Fibroblast of lung (primary cell): ENCODE results near the gene ANKAR. TPM values are rescaled to one million over a fixed set of nuclear protein-coding genes. Genes with fewer than 3 reads are reported as not detected.

Source experiments
- DNase-seq, 2 donors: peaks; one replicate each; pipeline versions ENCODE4 v3.0.0 to v3.0.0-alpha.2; 2010; ENCODE audit warnings: low read depth in 2 of 2
- H2AFZ ChIP-seq: 2 replicates; pipeline ENCODE4 v1.5.1; 2012; ENCODE audit warnings: low read length, control low read depth, inconsistent platforms
- H3K27ac ChIP-seq: 2 replicates; pipeline ENCODE4 v1.5.1; 2011; ENCODE audit warnings: low read length, control low read depth; ENCODE audit not compliant: insufficient read depth
- H3K27me3 ChIP-seq: 2 replicates; pipeline ENCODE4 v1.5.1; 2011; ENCODE audit warnings: mild to moderate bottlenecking, low read length; ENCODE audit not compliant: control insufficient read depth, insufficient read depth
- H3K36me3 ChIP-seq: 2 replicates; pipeline ENCODE4 v1.5.1; 2011; ENCODE audit warnings: low read length; ENCODE audit not compliant: control insufficient read depth, insufficient read depth
- H3K4me1 ChIP-seq: 2 replicates; pipeline ENCODE4 v1.5.1; 2011; ENCODE audit warnings: low read length; ENCODE audit not compliant: control insufficient read depth, insufficient read depth; ENCODE audit errors: extremely low read depth
- H3K4me2 ChIP-seq: 2 replicates; pipeline ENCODE4 v1.5.1; 2011; ENCODE audit warnings: low read length, control low read depth; ENCODE audit not compliant: insufficient read depth; ENCODE audit errors: extremely low read depth
- H3K4me3 ChIP-seq, 4 experiments: fragments of 200-600 bp in 1 of 4; sonication (generic) in 1 of 4; replicated peaks in 1 of 4; 2 replicates each; pipeline ENCODE4 v1.5.1; 2011 to 2016; ENCODE audit warnings: low read length in 4 of 4, low read depth in 3 of 4, mild to moderate bottlenecking in 3 of 4, control low read depth in 2 of 4, inconsistent platforms in 1 of 4, mixed read lengths in 1 of 4; ENCODE audit not compliant: insufficient read depth in 1 of 4; ENCODE audit errors: control extremely low read depth in 1 of 4
- H3K79me2 ChIP-seq: 2 replicates; pipeline ENCODE4 v1.5.1; 2012; ENCODE audit warnings: mild to moderate bottlenecking, low read length, inconsistent platforms; ENCODE audit not compliant: control insufficient read depth, insufficient read depth
- H3K9ac ChIP-seq: 2 replicates; pipeline ENCODE4 v1.5.1; 2011; ENCODE audit warnings: mild to moderate bottlenecking, low read length, control low read depth; ENCODE audit not compliant: insufficient read depth
- H3K9me3 ChIP-seq: 2 replicates; pipeline ENCODE4 v1.5.1; 2012; ENCODE audit warnings: low read depth, low read length; ENCODE audit not compliant: control insufficient read depth, insufficient read depth
- H4K20me1 ChIP-seq: 2 replicates; pipeline ENCODE4 v1.5.1; 2011; ENCODE audit warnings: low read length; ENCODE audit not compliant: control insufficient read depth, insufficient read depth; ENCODE audit errors: extremely low read depth
- EZH2 ChIP-seq: IDR thresholded peaks from 2 replicates; pipeline ENCODE4 v1.5.1; 2012; ENCODE audit warnings: low read length, control low read depth, mild to moderate bottlenecking; ENCODE audit errors: missing control alignments
- polyA plus RNA-seq, 2 donors: library from polyadenylated mRNA; depleted of rRNA in 1 of 2; stranded (reverse) in 1 of 2; unstranded in 1 of 2; fragments of >200 nt; gene quantifications; 2 replicates each; pipeline ENCODE4 v1.2.1, GENCODE V29; 2011 to 2012; ENCODE audit warnings: missing spikeins in 1 of 2
- total RNA-seq: library from RNA; depleted of rRNA; stranded (reverse); fragments of >200 nt; gene quantifications from 2 replicates; pipeline ENCODE4 v1.2.1, GENCODE V29; 2014
- TF ChIP-seq, protein P1 (sequence below), 2 donors: IDR thresholded peaks in 1 of 2; conservative IDR thresholded peaks in 1 of 2; 1 replicate in 1 of 2; 2 replicates in 1 of 2; pipeline ENCODE4 v1.5.1; 2011 to 2012; ENCODE audit warnings: low read length in 2 of 2, control low read depth in 1 of 2, inconsistent platforms in 1 of 2, low read depth in 1 of 2, mild to moderate bottlenecking in 1 of 2

The ANKAR gene
- total and polyA plus RNA-seq, 2 donors (not counting 1 experiment from before 2014, with no cell fraction given) = 2.1 to 11.7 TPM

DNA sequence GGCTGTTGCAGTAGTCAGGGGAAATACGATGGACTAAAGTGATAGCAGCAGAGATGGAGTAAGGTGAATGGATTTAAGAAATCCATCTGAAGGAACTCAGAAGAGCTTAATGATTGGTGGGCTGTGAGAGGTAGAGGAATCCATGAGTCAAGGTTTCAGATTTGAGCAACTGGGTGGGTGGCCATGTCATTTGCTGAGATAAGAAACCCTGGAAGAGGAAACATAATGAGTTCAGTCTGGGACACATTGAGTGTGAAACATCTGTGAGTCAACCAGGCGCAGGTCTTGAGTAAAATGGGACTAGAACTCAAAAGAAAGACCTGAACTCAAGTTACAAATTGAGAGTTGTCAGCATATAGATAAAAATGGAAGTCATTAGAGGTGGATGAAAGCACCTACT is 32.9 kb upstream of the ANKAR start:
- H3K27ac ChIP-seq = no peak overlapping the region
- H4K20me1 ChIP-seq = no peaks in the 10 kb centered on the region
- no peaks in the 10 kb centered on the region for H3K4me1 ChIP-seq
- no peaks in the 10 kb centered on the region for H3K79me2 ChIP-seq
- H3K27me3 ChIP-seq = no peaks in the 10 kb centered on the region
- no peaks in the 10 kb centered on the region for H3K9me3 ChIP-seq
- no peak overlapping the region for H3K4me2 ChIP-seq
- DNase-seq = peak in 1 of 2 donors; percentile 75
- no peak overlapping the region for H3K4me3 ChIP-seq
- TF ChIP-seq, protein P1, sequence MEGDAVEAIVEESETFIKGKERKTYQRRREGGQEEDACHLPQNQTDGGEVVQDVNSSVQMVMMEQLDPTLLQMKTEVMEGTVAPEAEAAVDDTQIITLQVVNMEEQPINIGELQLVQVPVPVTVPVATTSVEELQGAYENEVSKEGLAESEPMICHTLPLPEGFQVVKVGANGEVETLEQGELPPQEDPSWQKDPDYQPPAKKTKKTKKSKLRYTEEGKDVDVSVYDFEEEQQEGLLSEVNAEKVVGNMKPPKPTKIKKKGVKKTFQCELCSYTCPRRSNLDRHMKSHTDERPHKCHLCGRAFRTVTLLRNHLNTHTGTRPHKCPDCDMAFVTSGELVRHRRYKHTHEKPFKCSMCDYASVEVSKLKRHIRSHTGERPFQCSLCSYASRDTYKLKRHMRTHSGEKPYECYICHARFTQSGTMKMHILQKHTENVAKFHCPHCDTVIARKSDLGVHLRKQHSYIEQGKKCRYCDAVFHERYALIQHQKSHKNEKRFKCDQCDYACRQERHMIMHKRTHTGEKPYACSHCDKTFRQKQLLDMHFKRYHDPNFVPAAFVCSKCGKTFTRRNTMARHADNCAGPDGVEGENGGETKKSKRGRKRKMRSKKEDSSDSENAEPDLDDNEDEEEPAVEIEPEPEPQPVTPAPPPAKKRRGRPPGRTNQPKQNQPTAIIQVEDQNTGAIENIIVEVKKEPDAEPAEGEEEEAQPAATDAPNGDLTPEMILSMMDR (conservative IDR thresholded peaks at IDR 0.05 in 1 of 2, IDR thresholded peaks at IDR 0.05 in 1 of 2; ENCODE audit: low read depth in 1 of 2, low read length in 2 of 2) = no peak
- TF ChIP-seq EZH2 = no peak
- H3K36me3 ChIP-seq = no peaks in the 10 kb centered on the region
- no peak overlapping the region for H3K9ac ChIP-seq
- H2AFZ ChIP-seq = no peak overlapping the region

DNA sequence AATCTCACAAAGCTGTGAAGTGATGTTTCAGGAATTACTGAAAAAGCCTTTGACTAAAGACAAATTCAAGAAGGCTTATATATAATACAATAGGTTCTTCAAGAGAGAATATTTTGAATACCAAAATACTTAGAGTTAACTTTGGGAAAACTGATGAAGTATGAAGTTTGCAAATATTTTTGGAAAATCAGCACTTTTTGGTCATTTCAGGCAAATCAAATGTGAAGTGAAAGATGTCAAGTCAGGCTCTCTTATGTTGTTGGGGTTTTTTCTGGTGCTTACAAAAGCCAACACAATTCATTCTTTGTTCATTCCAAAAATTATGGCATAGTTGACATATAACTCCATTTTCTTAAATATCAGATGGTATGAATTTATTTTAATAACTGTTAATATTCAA is 27.9 kb upstream of the ANKAR start:
- Histone ChIP-seq H3K27ac (no peak overlapping the region), H3K4me1 (peaks cover 5% of the 10 kb centered on the region), H3K4me2 (no peak overlapping the region), H3K9me3 (no peaks in the 10 kb centered on the region), H3K27me3 (no peaks in the 10 kb centered on the region), H3K4me3 (no peak overlapping the region), H3K79me2 (no peaks in the 10 kb centered on the region), H3K9ac (no peak overlapping the region), H2AFZ (no peak overlapping the region), H3K36me3 (no peaks in the 10 kb centered on the region), H4K20me1 (no peaks in the 10 kb centered on the region)
- no peak for DNase-seq
- TF ChIP-seq EZH2 = no peak
- TF ChIP-seq, protein P1 (conservative IDR thresholded peaks at IDR 0.05 in 1 of 2, IDR thresholded peaks at IDR 0.05 in 1 of 2; ENCODE audit: low read depth in 1 of 2, low read length in 2 of 2) = no peak

DNA sequence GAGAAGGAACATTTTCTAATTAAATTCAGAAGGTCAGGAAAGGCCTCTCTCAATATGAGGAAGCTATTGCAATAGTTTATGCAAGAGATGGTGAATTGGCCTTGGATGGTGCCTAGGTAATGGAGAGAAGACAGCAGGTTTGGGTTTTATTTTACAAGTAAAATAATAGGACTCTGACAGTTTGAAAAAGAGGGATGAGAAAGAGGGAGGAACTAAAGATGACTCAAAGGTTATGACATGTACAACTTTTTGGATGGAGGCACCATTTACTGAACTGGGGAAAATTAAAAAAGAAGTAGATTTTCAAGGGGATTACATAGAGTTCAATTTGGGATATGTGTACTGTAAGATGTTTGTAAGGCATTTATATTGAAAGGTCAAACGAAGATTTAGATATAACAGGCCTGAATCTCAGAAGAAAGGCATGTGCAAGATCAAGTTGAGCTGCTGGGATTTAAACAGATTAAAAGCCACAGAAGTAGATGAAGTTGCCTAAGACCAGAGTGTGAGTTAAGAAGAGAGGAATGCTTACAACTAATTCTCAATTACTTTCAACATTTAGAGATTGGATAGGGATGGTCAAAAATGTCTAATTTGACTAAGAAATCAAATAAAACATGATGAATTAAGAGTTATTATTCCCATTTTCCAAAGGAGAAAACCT is 25.5 kb upstream of the ANKAR start:
- H3K9me3 ChIP-seq = no peaks in the 10 kb centered on the region
- peaks cover 5% of the 10 kb centered on the region for H3K4me1 ChIP-seq
- no peak overlapping the region for H3K9ac ChIP-seq
- peak; percentile 30 to 64 for DNase-seq
- H3K4me3 ChIP-seq = no peak overlapping the region
- no peaks in the 10 kb centered on the region for H3K36me3 ChIP-seq
- H3K79me2 ChIP-seq = no peaks in the 10 kb centered on the region
- H3K27me3 ChIP-seq = no peaks in the 10 kb centered on the region
- no peak overlapping the region for H2AFZ ChIP-seq
- TF ChIP-seq, protein P1 (conservative IDR thresholded peaks at IDR 0.05 in 1 of 2, IDR thresholded peaks at IDR 0.05 in 1 of 2; ENCODE audit: low read depth in 1 of 2, low read length in 2 of 2) = no peak
- TF ChIP-seq EZH2 = no peak
- no peak overlapping the region for H3K4me2 ChIP-seq
- no peaks in the 10 kb centered on the region for H4K20me1 ChIP-seq
- H3K27ac ChIP-seq = no peak overlapping the region
